Activated T-cell treated with anti-CD3 and anti-CD28 coated beads, Interleukin-2, amount 50 U/mL, for 24 hours (primary cell): ENCODE results near the gene NELFCD.
"Not testable (repeated sequence)": the region's sequence is repeated elsewhere in the genome, so short reads cannot be mapped to it uniquely, and the experiment has no call there.

Experiments
- DNase-seq: peaks from one replicate; pipeline ENCODE4 v3.0.0-alpha.2; 2020
- H3K27ac Mint-ChIP-seq: 2 replicates; pipeline ENCODE4 v1.8.0; 2020; ENCODE audit warnings: mild to moderate bottlenecking, mixed read lengths
- H3K27me3 Mint-ChIP-seq: 2 replicates; pipeline ENCODE4 v1.8.0; 2020; ENCODE audit warnings: mixed read lengths
- H3K36me3 Mint-ChIP-seq: 2 replicates; pipeline ENCODE4 v1.8.0; 2020; ENCODE audit warnings: low read depth, mixed read lengths
- H3K4me1 Mint-ChIP-seq: 2 replicates; pipeline ENCODE4 v1.8.0; 2020; ENCODE audit warnings: low read depth, mixed read lengths
- H3K4me3 Mint-ChIP-seq: 2 replicates; pipeline ENCODE4 v1.8.0; 2020; ENCODE audit warnings: mild to moderate bottlenecking, moderate library complexity, mixed read lengths
- H3K9me3 Mint-ChIP-seq: 2 replicates; pipeline ENCODE4 v1.8.0; 2020; ENCODE audit warnings: mixed read lengths

Gene NELFCD

DNA sequence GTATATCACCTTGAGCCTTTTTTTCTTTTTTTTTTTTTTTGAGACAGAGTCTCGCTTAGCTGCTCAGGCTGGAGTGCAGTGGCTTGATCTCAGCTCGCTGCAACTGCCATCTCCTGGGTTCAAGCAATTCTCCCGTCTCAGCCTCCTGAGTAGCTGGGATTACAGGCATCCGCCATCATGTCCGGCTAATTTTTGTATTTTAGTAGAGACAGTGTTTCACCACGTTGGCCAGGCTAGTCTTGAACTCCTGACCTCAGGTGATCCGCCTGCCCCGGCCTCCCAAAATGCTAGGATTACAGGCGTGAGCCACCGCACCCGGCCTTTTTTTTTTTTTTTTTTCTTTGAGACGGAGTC lies 2.0 kb downstream of the NELFCD start:
- DNase-seq: not testable (repeated sequence)
- H3K36me3 Mint-ChIP-seq: peaks cover 54% of the 10 kb centered on the region

DNA sequence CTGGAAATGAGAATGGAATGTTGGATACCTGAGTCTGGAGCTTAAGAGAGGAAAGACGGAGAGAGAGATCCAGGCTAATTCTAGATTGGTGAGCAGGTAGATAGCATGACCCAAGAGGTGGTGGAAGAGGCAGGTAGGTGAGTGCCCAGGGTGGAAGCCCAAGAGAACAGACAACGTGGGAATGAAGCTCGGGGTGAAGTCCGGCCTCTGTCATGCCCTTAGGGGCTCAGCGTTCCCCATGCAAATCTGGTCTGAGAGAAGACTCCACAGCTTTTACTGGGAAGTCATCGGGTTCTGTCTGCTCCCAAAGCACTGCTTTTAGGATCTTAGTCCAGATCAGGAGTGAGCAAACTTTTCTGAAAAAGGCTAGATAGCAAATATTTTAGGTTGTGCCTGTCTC lies 3.6 kb downstream of the NELFCD start:
- H3K27me3 Mint-ChIP-seq: no peaks in the 10 kb centered on the region
- peak overlapping the region; percentile 50 for H3K27ac Mint-ChIP-seq
- H3K4me1 Mint-ChIP-seq: peaks cover 51% of the 10 kb centered on the region
- no peaks in the 10 kb centered on the region for H3K9me3 Mint-ChIP-seq
- peaks cover 70% of the 10 kb centered on the region for H3K36me3 Mint-ChIP-seq
- DNase-seq: no peak
- H3K4me3 Mint-ChIP-seq: no peak overlapping the region

More for the DNA sequence above, 2.0 kb downstream of the NELFCD start:
- H3K4me1 Mint-ChIP-seq: peaks cover 51% of the 10 kb centered on the region
- peak overlapping the region; percentile 95 for H3K27ac Mint-ChIP-seq
- not testable (repeated sequence) for H3K27me3 Mint-ChIP-seq, H3K9me3 Mint-ChIP-seq
- peak overlapping the region; percentile 94 for H3K4me3 Mint-ChIP-seq

DNA sequence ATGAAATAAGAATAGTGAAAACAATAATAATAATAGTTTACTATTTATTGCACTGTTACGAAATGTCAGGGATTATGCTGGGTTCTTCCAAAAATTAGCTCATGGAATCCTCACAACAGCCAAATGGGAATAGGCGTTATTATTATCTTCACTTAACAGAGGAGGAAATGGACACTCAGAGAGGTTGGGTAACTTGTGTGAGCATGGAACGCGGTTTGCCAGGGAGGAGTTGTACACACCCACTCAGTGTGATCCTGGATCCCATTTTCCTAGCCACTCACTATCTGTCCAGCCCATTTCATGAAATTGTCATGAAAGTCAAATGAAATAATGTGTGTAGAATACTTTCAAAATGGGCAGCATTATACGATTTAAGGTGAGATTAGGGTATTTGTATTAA lies 4.6 kb downstream of the NELFCD start:
- Mint-ChIP-seq H3K36me3 (peaks cover 78% of the 10 kb centered on the region), H3K9me3 (no peaks in the 10 kb centered on the region), H3K27ac (peak overlapping the region; percentile 71), H3K4me3 (no peak overlapping the region), H3K27me3 (no peaks in the 10 kb centered on the region), H3K4me1 (peaks cover 51% of the 10 kb centered on the region)
- no peak for DNase-seq

DNA sequence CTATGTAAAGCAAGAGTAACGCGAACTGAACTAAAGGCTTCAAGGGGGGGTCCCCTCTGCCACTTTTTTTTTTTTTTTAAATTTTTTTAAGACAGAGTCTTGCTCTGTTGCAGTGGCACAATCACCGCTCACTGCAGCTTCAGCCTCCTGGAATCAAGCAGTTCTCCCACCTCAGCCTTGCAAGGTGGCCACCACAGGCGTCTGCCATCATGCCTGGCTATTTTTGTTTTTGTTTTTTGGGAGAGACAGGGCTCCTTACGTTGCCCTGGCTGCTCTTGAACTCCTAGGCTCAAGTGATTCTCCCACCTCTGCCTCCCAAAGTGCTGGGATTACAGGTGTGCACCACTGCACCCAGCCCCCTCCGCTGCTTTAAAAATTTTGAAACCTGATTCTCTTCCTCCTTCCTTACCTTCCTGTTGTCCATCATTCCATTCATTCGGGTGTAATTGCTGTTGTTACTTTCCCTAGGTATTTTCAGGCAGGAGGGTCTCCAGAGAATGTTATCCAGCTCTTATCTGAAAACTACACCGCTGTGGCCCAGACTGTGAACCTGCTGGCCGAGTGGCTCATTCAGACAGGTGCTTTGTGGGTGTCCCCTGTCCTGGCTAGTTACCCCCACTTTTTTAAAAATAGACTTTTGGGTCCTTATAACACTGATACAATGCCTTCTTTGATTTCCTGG lies 5.4 kb downstream of the NELFCD start:
- Mint-ChIP-seq H3K36me3 (peaks cover 85% of the 10 kb centered on the region), H3K4me3 (no peak overlapping the region), H3K4me1 (peaks cover 51% of the 10 kb centered on the region), H3K27ac (peak overlapping the region; percentile 70), H3K9me3 (no peaks in the 10 kb centered on the region), H3K27me3 (no peaks in the 10 kb centered on the region)
- no peak for DNase-seq

DNA sequence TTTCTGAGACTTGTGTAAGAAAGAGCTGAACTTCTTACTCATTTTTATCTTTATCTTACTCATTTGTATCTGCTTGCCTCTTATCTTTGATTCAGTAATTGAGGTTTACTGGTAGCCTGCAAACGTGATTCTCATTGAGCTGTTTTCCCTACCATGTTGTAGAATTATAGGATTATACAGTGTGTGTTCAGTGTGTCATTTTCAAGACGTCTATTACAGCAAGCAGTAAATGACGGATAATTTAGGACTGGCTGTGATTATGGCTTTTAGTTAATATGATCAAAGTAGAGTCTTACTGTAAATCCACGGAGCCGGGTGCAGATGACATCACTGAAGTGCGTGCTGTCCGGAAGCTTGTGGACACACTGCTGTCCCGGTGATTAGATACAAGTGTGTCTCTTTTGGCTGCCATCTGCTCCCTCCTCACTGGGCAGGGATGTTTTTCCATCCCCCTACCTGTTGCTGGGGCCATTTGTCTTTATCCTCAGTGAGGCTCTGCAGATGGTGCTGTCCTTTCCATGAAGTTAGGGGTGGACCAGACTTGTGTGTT lies 6.0 kb downstream of the NELFCD start:
- Mint-ChIP-seq H3K27ac (peak overlapping the region; percentile 70), H3K27me3 (no peaks in the 10 kb centered on the region), H3K36me3 (peaks cover 90% of the 10 kb centered on the region), H3K9me3 (no peaks in the 10 kb centered on the region), H3K4me1 (peaks cover 51% of the 10 kb centered on the region), H3K4me3 (no peak overlapping the region)
- DNase-seq: no peak

DNA sequence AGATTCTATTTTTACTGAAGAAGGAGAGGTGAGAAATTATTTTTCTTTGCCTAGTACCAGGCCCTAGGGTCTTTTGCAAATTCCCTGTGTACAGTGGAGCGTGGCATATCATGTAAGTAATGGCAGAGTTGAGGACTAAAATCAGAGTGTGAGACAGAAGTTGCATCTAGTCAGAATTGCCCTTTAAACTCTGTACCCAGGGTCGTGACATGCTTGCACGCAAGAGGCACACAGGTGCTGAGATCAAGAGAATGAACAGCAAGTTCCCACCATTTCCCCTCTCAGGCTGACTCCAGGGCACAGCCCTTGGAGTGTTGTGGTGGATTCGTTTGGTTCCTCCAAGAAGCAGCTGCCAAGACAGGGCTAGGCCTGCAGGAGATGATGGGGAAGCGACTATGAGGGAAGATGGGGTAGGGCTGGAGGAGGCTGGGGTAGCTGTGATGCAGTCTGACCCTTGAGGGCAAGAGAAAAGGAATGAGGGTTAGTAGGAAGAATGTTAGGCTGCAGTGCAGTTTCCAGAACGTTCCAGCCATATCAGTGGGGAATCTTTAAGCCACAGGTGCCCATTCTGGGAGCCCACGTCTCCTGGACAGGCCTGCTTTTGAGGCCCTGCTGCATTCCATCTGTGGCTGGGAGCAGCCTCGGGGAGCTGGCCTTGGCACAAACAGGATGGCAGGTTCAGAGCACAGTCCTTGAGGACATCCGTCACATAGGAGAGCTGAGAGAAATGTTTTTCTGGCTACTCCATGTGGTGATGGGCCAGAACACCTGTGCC lies 6.9 kb downstream of the NELFCD start:
- H3K36me3 Mint-ChIP-seq: peaks cover 92% of the 10 kb centered on the region
- no peak overlapping the region for H3K4me3 Mint-ChIP-seq
- H3K27ac Mint-ChIP-seq: peak overlapping the region; percentile 70
- H3K9me3 Mint-ChIP-seq: no peaks in the 10 kb centered on the region
- DNase-seq: no peak
- H3K4me1 Mint-ChIP-seq: peaks cover 43% of the 10 kb centered on the region
- no peaks in the 10 kb centered on the region for H3K27me3 Mint-ChIP-seq

DNA sequence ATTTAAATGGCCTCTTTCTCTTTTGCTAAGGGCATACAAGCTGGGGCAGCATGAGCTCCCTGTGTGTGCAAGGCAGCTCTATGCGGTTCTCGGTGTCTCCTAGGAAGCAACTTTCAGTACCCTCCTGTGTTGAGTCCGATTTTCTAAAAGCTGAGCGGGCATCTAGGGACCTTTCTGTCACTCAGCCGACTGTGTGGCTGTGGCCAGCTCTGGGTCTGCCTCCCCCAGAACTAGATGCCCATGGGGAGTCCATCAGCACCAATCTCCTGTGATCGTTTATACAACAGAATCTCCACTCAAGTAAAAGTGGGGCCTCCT lies 7.5 kb downstream of the NELFCD start:
- no peak overlapping the region for H3K27ac Mint-ChIP-seq
- H3K4me3 Mint-ChIP-seq: no peak overlapping the region
- H3K27me3 Mint-ChIP-seq: no peaks in the 10 kb centered on the region
- H3K4me1 Mint-ChIP-seq: peaks cover 40% of the 10 kb centered on the region
- no peaks in the 10 kb centered on the region for H3K9me3 Mint-ChIP-seq
- peaks cover 94% of the 10 kb centered on the region for H3K36me3 Mint-ChIP-seq
- no peak for DNase-seq

DNA sequence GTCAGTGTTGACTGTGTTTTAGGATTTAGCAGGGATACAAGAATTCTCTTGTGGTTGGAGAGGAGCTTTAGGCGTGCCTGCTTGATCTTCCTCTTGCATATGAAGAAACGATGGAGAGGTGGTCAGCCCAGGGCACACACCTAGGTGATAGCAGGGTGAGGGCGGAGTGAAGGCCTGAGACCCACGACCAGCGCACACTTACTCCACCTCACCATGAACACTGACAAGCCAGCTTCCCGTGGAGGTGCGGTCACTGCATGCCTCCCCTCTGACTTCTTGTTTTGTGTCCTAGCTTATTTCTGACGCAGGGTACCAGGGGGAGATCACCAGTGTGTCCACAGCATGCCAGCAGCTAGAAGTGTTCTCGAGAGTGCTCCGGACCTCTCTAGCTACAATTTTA lies 8.1 kb downstream of the NELFCD start:
- Mint-ChIP-seq H3K4me3 (no peak overlapping the region), H3K36me3 (peaks cover 94% of the 10 kb centered on the region), H3K27ac (peak overlapping the region; percentile 42), H3K9me3 (no peaks in the 10 kb centered on the region), H3K4me1 (peaks cover 33% of the 10 kb centered on the region), H3K27me3 (no peaks in the 10 kb centered on the region)
- no peak for DNase-seq

DNA sequence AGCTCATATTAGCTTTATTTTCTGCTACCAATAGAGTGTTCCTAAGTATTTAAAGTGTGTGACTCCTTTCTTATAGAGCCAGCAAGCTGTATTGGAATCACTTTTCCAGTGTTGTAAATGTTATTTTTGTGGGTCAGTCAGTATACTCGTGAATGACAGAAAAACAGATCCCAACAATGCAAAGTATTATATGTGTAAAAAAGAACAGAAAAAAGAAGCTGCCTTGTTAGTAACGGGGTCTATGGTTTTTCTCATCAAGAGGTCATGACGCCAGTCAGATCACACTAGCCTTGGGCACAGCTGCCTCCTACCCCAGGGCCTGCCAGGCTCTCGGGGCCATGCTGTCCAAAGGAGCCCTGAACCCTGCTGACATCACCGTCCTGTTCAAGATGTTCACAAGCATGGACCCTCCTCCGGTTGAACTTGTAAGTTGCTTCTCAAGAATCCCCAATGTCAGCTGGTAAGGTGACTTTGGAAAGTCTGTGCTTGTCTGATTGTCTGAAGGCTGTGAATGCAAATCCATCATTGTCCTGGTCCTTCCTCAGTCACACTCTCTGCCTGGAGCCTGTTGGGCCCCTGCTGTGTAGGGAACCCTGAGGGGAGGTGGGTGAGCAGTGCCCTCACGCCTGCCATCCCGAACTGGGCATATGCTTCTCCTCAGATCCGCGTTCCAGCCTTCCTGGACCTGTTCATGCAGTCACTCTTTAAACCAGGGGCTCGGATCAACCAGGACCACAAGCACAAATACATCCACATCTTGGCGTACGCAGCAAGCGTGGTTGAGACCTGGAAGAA lies 9.8 kb downstream of the NELFCD start:
- Mint-ChIP-seq H3K4me1 (peaks cover 18% of the 10 kb centered on the region), H3K27me3 (no peaks in the 10 kb centered on the region), H3K36me3 (peaks cover 98% of the 10 kb centered on the region), H3K27ac (no peak overlapping the region), H3K9me3 (no peaks in the 10 kb centered on the region), H3K4me3 (no peak overlapping the region)
- DNase-seq: no peak

DNA sequence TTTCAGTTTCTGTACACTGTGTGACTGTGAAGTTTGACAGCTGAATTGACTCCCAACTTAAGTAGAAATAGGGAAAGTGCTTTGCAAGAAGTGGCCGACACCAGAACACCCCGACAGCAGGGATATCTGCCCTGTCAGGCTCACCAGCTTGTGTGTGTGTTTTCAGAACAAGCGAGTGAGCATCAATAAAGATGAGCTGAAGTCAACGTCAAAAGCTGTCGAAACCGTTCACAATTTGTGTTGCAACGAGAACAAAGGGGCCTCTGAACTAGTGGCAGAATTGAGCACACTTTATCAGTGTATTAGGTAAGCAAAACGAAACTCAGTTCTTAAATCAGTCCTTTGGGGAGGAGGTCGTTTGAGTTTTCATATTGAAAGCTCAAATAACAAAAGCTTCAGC lies 10.7 kb downstream of the NELFCD start:
- Mint-ChIP-seq H3K4me1 (peaks cover 10% of the 10 kb centered on the region), H3K27me3 (no peaks in the 10 kb centered on the region), H3K4me3 (no peak overlapping the region), H3K36me3 (peaks cover 98% of the 10 kb centered on the region), H3K27ac (peak overlapping the region; percentile 10), H3K9me3 (no peaks in the 10 kb centered on the region)
- no peak for DNase-seq

DNA sequence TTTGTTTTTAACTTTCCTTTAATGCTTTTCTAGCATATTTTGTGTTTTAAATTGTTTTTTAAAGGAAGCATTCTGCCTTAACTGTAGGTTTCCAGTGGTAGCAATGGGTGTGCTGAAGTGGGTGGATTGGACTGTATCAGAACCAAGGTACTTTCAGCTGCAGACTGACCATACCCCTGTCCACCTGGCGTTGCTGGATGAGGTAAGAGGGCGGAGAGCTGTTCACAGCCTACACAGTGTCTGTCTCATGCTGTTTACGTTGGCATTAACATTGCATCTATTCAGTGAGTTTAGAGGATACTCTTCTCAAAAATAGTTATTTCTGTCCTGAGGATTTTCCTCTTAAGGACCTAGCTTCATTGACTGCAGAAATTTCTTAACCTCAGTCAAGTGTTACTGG lies 11.9 kb downstream of the NELFCD start:
- DNase-seq: no peak
- no peaks in the 10 kb centered on the region for H3K27me3 Mint-ChIP-seq
- H3K4me3 Mint-ChIP-seq: no peak overlapping the region
- peaks cover 98% of the 10 kb centered on the region for H3K36me3 Mint-ChIP-seq
- H3K27ac Mint-ChIP-seq: no peak overlapping the region
- H3K9me3 Mint-ChIP-seq: no peaks in the 10 kb centered on the region
- peaks cover 2% of the 10 kb centered on the region for H3K4me1 Mint-ChIP-seq

DNA sequence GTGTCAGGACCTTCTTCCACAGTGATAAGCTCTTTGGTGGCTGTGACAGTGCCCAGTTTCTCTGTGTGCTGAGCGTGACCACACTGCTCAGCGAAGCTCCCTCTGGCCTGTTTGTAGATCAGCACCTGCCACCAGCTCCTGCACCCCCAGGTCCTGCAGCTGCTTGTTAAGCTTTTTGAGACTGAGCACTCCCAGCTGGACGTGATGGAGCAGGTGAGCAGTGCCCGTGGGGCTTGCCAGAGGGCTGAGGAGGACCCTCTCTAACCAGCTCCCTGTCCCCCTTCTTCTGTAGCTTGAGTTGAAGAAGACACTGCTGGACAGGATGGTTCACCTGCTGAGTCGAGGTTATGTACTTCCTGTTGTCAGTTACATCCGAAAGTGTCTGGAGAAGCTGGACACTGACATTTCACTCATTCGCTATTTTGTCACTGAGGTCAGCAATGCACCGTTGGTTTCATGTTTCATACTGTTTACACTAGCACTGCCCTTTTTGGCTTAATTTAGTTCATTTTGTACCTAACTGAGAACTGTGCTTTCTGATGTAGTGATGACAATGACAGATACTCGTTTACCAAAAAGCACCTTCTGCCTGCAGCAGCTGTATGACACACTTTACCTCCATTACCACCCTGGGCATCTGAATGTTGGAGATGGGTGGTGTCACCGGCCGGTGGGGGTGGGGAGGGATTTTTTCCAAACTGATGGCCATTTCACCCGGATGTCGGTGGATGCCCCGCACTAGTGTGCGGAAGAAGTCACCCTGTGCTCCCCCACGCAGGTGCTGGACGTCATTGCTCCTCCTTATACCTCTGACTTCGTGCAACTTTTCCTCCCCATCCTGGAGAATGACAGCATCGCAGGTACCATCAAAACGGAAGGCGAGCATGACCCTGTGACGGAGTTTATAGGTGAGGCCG lies 12.5 kb downstream of the NELFCD start:
- H3K27me3 Mint-ChIP-seq: no peaks in the 10 kb centered on the region
- no peak for DNase-seq

DNA sequence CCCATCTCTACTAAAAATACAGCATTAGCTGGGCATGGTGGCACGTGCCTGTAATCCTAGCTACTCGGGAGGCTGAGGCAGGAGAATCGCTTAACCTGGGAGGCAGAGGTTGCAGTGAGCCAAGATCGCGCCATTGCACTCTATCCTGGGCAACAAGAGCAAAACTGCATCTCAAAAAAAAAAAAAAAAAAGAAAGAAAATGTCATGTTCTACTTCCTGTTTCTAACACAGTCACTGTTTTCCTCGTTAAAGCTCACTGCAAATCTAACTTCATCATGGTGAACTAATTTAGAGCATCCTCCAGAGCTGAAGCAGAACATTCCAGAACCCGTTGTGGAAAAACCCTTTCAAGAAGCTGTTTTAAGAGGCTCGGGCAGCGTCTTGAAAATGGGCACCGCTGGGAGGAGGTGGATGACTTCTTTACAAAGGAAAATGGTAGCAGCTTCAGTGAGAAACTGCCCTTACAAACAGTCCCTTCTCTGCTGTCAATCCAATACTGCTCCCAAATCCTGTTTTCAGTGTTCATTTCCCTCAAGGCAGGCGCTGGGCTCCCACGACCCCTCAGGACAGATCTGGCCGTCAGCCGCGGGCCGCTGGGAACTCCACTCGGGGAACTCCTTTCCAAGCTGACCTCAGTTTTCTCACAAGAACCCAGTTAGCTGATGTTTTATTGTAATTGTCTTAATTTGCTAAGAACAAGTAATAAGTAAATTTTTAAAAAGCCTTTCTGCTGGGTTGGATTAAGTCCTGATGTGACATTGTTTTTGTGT lies 13.5 kb downstream of the NELFCD start:
- H3K4me1 Mint-ChIP-seq: peaks cover 2% of the 10 kb centered on the region
- peak overlapping the region; percentile 61 for H3K27ac Mint-ChIP-seq
- H3K9me3 Mint-ChIP-seq: no peaks in the 10 kb centered on the region
- H3K36me3 Mint-ChIP-seq: peaks cover 91% of the 10 kb centered on the region
- DNase-seq: no peak
- H3K4me3 Mint-ChIP-seq: no peak overlapping the region
- no peaks in the 10 kb centered on the region for H3K27me3 Mint-ChIP-seq

More for the DNA sequence above, 12.5 kb downstream of the NELFCD start:
- Mint-ChIP-seq H3K9me3 (no peaks in the 10 kb centered on the region), H3K36me3 (peaks cover 95% of the 10 kb centered on the region), H3K27ac (peak overlapping the region; percentile 37), H3K4me1 (peaks cover 2% of the 10 kb centered on the region), H3K4me3 (no peak overlapping the region)
